Pancreas (tissue), 10 donors: ENCODE measurements around the gene RINT1. TPM values are rescaled to one million over a fixed set of nuclear protein-coding genes. Genes with fewer than 3 reads are reported as not detected.
"Not testable (repeated sequence)": the region's sequence is repeated elsewhere in the genome, so short reads cannot be mapped to it uniquely, and the experiment has no call there.

Experiments used
- ATAC-seq, 4 donors: fragments of 200-7000 bp; cut with Tn5 transposase; one replicate each; pipeline versions ENCODE4 v1.8.0 to v1.9.1; 2020; ENCODE audit warnings: mild to moderate bottlenecking in 4 of 4, moderate library complexity in 4 of 4
- DNase-seq, 6 donors: peaks; one replicate each; pipeline ENCODE4 v3.0.0-alpha.2; 2020
- FAIRE-seq: peaks from 2 replicates; lab custom pipeline; 2012; peaks lifted over from hg19 to GRCh38; lab: Jason Lieb, UNC
- H3K27ac ChIP-seq, 4 donors: fragments of 200-600 bp; sonication (generic); 1 replicate in 3 of 4; 2 replicates in 1 of 4; pipeline versions ENCODE4 v1.5.0 to v1.8.0; 2020
- H3K27me3 ChIP-seq, 4 donors: fragments of 200-600 bp; one replicate each; pipeline ENCODE4 v1.8.0; 2021
- H3K36me3 ChIP-seq, 3 donors: fragments of 200-600 bp; sonication (generic) in 1 of 3; one replicate each; pipeline versions ENCODE4 v1.5.0 to v1.8.0; 2020 to 2021
- H3K4me1 ChIP-seq, 3 donors: fragments of 200-600 bp; one replicate each; pipeline ENCODE4 v1.8.0; 2021
- H3K4me3 ChIP-seq, 4 donors: fragments of 200-600 bp; sonication (generic) in 2 of 4; one replicate each; pipeline versions ENCODE4 v1.5.0 to v1.8.0; 2020 to 2021
- H3K9me3 ChIP-seq, 4 donors: fragments of 200-600 bp; one replicate each; pipeline ENCODE4 v1.8.0; 2021
- CTCF ChIP-seq, 4 donors: fragments of 200-600 bp; sonication (generic) in 3 of 4; IDR thresholded peaks; one replicate each; pipeline versions ENCODE4 v1.5.0 to v1.8.0; 2021; ENCODE audit warnings: antibody characterized with exemption in 4 of 4
- WGBS, 2 donors: extraction: QIAGEN DNeasy Blood & Tissue Kit; methylation state at CpG; one replicate each; pipeline ENCODE4 v1.1.7; 2013; 5-methylcytosine and 5-hydroxymethylcytosine counted together
- intact Hi-C, 3 donors: fragments of 100-400 bp; cut with DNase I; formaldehyde crosslinking; loops; one replicate each; pipeline versions ENCODE4 v1.11.1 to v1.14.2; 2022
- polyA plus RNA-seq, 2 donors: library from polyadenylated mRNA; stranded (reverse); fragments of 200-250 nt; gene quantifications; one replicate each; pipeline ENCODE4 v1.2.3, GENCODE V29; 2013
- total RNA-seq, 6 donors: library from RNA; stranded (reverse); fragmentation: NEBNext Ultra II Directional in 4 of 6; extraction: Animal tissue kit (Norgen Biotek cat#: 25700) in 4 of 6; gene quantifications; one replicate each; pipeline versions ENCODE4 v1.2.1 to v1.2.4, GENCODE V29; 2021 to 2023
- donor health status: healthy with polysubstance abuse.
- donor health status: DM: no; HTN: no; CAD: no; lungs with moderate emphysema.
- donor health status: DM: no; HTN: no; CAD: no.
- donor health status: control.
- donor health status: control.
- donor health status: Bipolar disorder and iron deficiency.
- donor health status: DM: yes; HTN: yes; CAD: no.
- donor health status: DM: no; HTN: no; CAD: no.
- donor health status: DM: no; HTN: no; CAD: no.
- donor health status: DM: yes; HTN: yes; CAD: no.

Gene RINT1
- total and polyA plus RNA-seq, 8 donors, result 9.1 to 15.4 (median 13.0) TPM

- DNase-seq (peak; percentile 83 to 94 (median 90)), FAIRE-seq (no peak), ATAC-seq (peak; percentile 93 to 97 (median 96))
- Histone ChIP-seq H3K27me3 (no peaks in the 10 kb centered on the region), H3K4me3 (peak within 1 kb of the TSS; percentile 65 to 87 (median 75)), H3K27ac (peak within 1 kb of the TSS; percentile 73 to 93 (median 84)), H3K36me3 (no peaks in the 10 kb centered on the region), H3K4me1 (peaks cover 0 to 10% (median 0%) of the 10 kb centered on the region in 3 donors), H3K9me3 (no peaks in the 10 kb centered on the region)
- 0 to 1% methylated on average over 49 to 96 of the region's 96 CpGs for WGBS, 2 donors
- intact Hi-C loops, result no loop called here
- no peak for TF ChIP-seq CTCF (IDR thresholded peaks at IDR 0.05)
Observed at GRCh38 chr7:105521717-105522463, 10.1 kb upstream of the RINT1 start, which contains the start of gene PUS7. Gene PUS7, minus strand, starts transcription at chr7:105522271. Its CDS starts 13,759 bp downstream, at chr7:105508512.

GRCh38 chr7:105524423-105524822 is 7.6 kb upstream of the RINT1 start:
- DNase-seq, H3K4me1 ChIP-seq, FAIRE-seq, H3K4me3 ChIP-seq, H3K9me3 ChIP-seq, intact Hi-C loops, H3K27me3 ChIP-seq, H3K27ac ChIP-seq, ATAC-seq, H3K36me3 ChIP-seq: not testable (repeated sequence)
- WGBS, 2 donors, result 89 to 95% methylated on average over 11 of the region's 11 CpGs

GRCh38 chr7:105524840-105525239 is 7.2 kb upstream of the RINT1 start:
- no peaks in the 10 kb centered on the region for H3K36me3 ChIP-seq
- no peak overlapping the region for H3K4me3 ChIP-seq
- peaks cover 0 to 10% (median 0%) of the 10 kb centered on the region in 3 donors for H3K4me1 ChIP-seq
- ATAC-seq (no peak), DNase-seq (no peak), FAIRE-seq (no peak)
- 79 to 81% methylated on average over 4 of the region's 4 CpGs for WGBS, 2 donors
- no peak overlapping the region for H3K27ac ChIP-seq
- no peak for TF ChIP-seq CTCF (IDR thresholded peaks at IDR 0.05)
- no peaks in the 10 kb centered on the region for H3K27me3 ChIP-seq
- intact Hi-C loops, result no loop called here
- no peaks in the 10 kb centered on the region for H3K9me3 ChIP-seq

- FAIRE-seq, result not testable (repeated sequence)
Observed at GRCh38 chr7:105527737-105528136, 4.3 kb upstream of the RINT1 start.

GRCh38 chr7:105530126-105530525 is 1.9 kb upstream of the RINT1 start:
- TF ChIP-seq CTCF (IDR thresholded peaks at IDR 0.05), result no peak
- no peak for ATAC-seq
- Histone ChIP-seq H3K9me3 (no peaks in the 10 kb centered on the region), H3K27ac (no peak overlapping the region), H3K27me3 (no peaks in the 10 kb centered on the region), H3K4me3 (no peak overlapping the region), H3K36me3 (no peaks in the 10 kb centered on the region), H3K4me1 (peaks cover 0 to 12% (median 12%) of the 10 kb centered on the region in 3 donors)
- intact Hi-C loops, result no loop called here
- no peak for DNase-seq
- WGBS, 2 donors, result 82 to 87% methylated on average over 10 of the region's 10 CpGs
- FAIRE-seq, result no peak

More at GRCh38 chr7:105527737-105528136, 4.3 kb upstream of the RINT1 start:
- H3K36me3 ChIP-seq, intact Hi-C loops, H3K4me3 ChIP-seq, H3K27me3 ChIP-seq, H3K27ac ChIP-seq, ATAC-seq, DNase-seq, H3K4me1 ChIP-seq, H3K9me3 ChIP-seq: not testable (repeated sequence)
- 91 to 93% methylated on average over 5 of the region's 5 CpGs for WGBS, 2 donors

- FAIRE-seq (no peak), DNase-seq (no peak)
Observed at GRCh38 chr7:105530546-105530945, 1.5 kb upstream of the RINT1 start.

More at GRCh38 chr7:105530546-105530945, 1.5 kb upstream of the RINT1 start:
- intact Hi-C loops, result no loop called here
- H3K27ac ChIP-seq, result no peak overlapping the region
- WGBS, 2 donors, result 87 to 93% methylated on average over 20 of the region's 20 CpGs
- no peak overlapping the region for H3K4me3 ChIP-seq
- H3K36me3 ChIP-seq, result no peaks in the 10 kb centered on the region
- H3K27me3 ChIP-seq, result no peaks in the 10 kb centered on the region
- TF ChIP-seq CTCF (IDR thresholded peaks at IDR 0.05), result no peak
- peaks cover 0 to 12% (median 12%) of the 10 kb centered on the region in 3 donors for H3K4me1 ChIP-seq
- ATAC-seq, result no peak
- no peaks in the 10 kb centered on the region for H3K9me3 ChIP-seq
